Thymus (tissue), 11 donors: ENCODE measurements around the gene MAD2L2. TPM values are rescaled to one million over a fixed set of nuclear protein-coding genes. Genes with fewer than 3 reads are reported as not detected.
"Not testable (repeated sequence)": the region's sequence is repeated elsewhere in the genome, so short reads cannot be mapped to it uniquely, and the experiment has no call there.

Experiments used
- DNase-seq, 9 donors: peaks; one replicate each; pipeline ENCODE4 v3.0.0-alpha.2; 2013; ENCODE audit warnings: low spot score in 9 of 9, low read depth in 6 of 9, missing footprints in 1 of 9
- H3K27ac ChIP-seq, 2 donors: one replicate each; pipeline ENCODE4 v1.5.1; 2013; ENCODE audit warnings: control low read depth in 1 of 2, low read depth in 1 of 2, low read length in 1 of 2, mild to moderate bottlenecking in 1 of 2, moderate library complexity in 1 of 2
- H3K27me3 ChIP-seq, 2 donors: one replicate each; pipeline ENCODE4 v1.5.1; 2013; ENCODE audit warnings: low read length in 1 of 2; ENCODE audit not compliant: control insufficient read depth in 2 of 2, insufficient read depth in 1 of 2
- H3K36me3 ChIP-seq, 2 donors: one replicate each; pipeline ENCODE4 v1.5.1; 2013; ENCODE audit warnings: low read length in 1 of 2, mild to moderate bottlenecking in 1 of 2, moderate library complexity in 1 of 2; ENCODE audit not compliant: control insufficient read depth in 2 of 2, insufficient read depth in 2 of 2
- H3K4me1 ChIP-seq, 2 donors: one replicate each; pipeline ENCODE4 v1.5.1; 2013; ENCODE audit warnings: low read length in 2 of 2; ENCODE audit not compliant: control insufficient read depth in 2 of 2, insufficient read depth in 2 of 2
- H3K4me3 ChIP-seq, 2 donors: one replicate each; pipeline ENCODE4 v1.5.1; 2013; ENCODE audit warnings: low read length in 2 of 2, control low read depth in 1 of 2, mild to moderate bottlenecking in 1 of 2
- H3K9me3 ChIP-seq, 2 donors: one replicate each; pipeline ENCODE4 v1.5.1; 2013; ENCODE audit warnings: low read length in 1 of 2, mild to moderate bottlenecking in 1 of 2; ENCODE audit not compliant: control insufficient read depth in 2 of 2, insufficient read depth in 1 of 2
- WGBS: extraction: QIAGEN DNeasy Blood & Tissue Kit; methylation state at CpG from one replicate; pipeline ENCODE4 v1.1.7; 2013; 5-methylcytosine and 5-hydroxymethylcytosine counted together
- polyA plus RNA-seq: library from polyadenylated mRNA; stranded (reverse); fragments of 200-250 nt; gene quantifications from one replicate; pipeline ENCODE4 v1.2.3, GENCODE V29; 2013
- total RNA-seq: library from RNA; stranded (reverse); fragments of 120-200 nt; gene quantifications from one replicate; pipeline ENCODE4 v1.2.4, GENCODE V29; 2013
- donor health status: healthy.

MAD2L2 gene
- total and polyA plus RNA-seq, 2 donors: 49.6 to 61.6 TPM

GRCh38 chr1:11647333-11647732, 33.6 kb downstream of the MAD2L2 start:
- WGBS: 92% methylated on average over 7 of the region's 7 CpGs
- no peak for DNase-seq
- peaks cover 29 to 61% of the 10 kb centered on the region in 2 donors for H3K27me3 ChIP-seq

GRCh38 chr1:11646317-11646716, 34.6 kb downstream of the MAD2L2 start:
- no peak overlapping the region for H3K27ac ChIP-seq
- H3K4me3 ChIP-seq: no peak overlapping the region
- peaks cover 5% of the 10 kb centered on the region in 2 donors for H3K4me1 ChIP-seq
- DNase-seq: no peak
- peaks cover 24 to 50% of the 10 kb centered on the region in 2 donors for H3K27me3 ChIP-seq
- WGBS: 95% methylated on average over 9 of the region's 9 CpGs
- no peaks in the 10 kb centered on the region for H3K36me3 ChIP-seq
- H3K9me3 ChIP-seq: no peaks in the 10 kb centered on the region

More at GRCh38 chr1:11647333-11647732, 33.6 kb downstream of the MAD2L2 start:
- Histone ChIP-seq H3K27ac (no peak overlapping the region), H3K4me1 (peaks cover 5% of the 10 kb centered on the region in 2 donors), H3K4me3 (no peak overlapping the region), H3K9me3 (no peaks in the 10 kb centered on the region), H3K36me3 (no peaks in the 10 kb centered on the region)

- Histone ChIP-seq H3K9me3 (no peaks in the 10 kb centered on the region), H3K27me3 (peaks cover 19 to 45% of the 10 kb centered on the region in 2 donors), H3K27ac (no peak overlapping the region), H3K36me3 (no peaks in the 10 kb centered on the region), H3K4me3 (no peak overlapping the region), H3K4me1 (peaks cover 5% of the 10 kb centered on the region in 2 donors)
- 38% methylated on average over 8 of the region's 8 CpGs for WGBS
- DNase-seq: peak in 7 of 9 donors; percentile 50 to 80 (median 67)
Observed at GRCh38 chr1:11645670-11646265, 35.2 kb downstream of the MAD2L2 start.

GRCh38 chr1:11645270-11645669, 35.7 kb downstream of the MAD2L2 start:
- 95% methylated on average over 5 of the region's 5 CpGs for WGBS
- no peak overlapping the region for H3K4me3 ChIP-seq
- no peak overlapping the region for H3K27ac ChIP-seq
- H3K9me3 ChIP-seq: no peaks in the 10 kb centered on the region
- DNase-seq: no peak
- H3K4me1 ChIP-seq: peaks cover 3 to 4% of the 10 kb centered on the region in 2 donors
- no peaks in the 10 kb centered on the region for H3K36me3 ChIP-seq
- peaks cover 14 to 40% of the 10 kb centered on the region in 2 donors for H3K27me3 ChIP-seq

- Histone ChIP-seq H3K4me1 (no peaks in the 10 kb centered on the region), H3K36me3 (no peaks in the 10 kb centered on the region), H3K9me3 (no peaks in the 10 kb centered on the region), H3K27me3 (peaks cover 3 to 28% of the 10 kb centered on the region in 2 donors), H3K4me3 (no peak overlapping the region), H3K27ac (no peak overlapping the region)
- DNase-seq: no peak
- WGBS: 80% methylated on average over 5 of the region's 5 CpGs
Observed at GRCh38 chr1:11643782-11644181, 37.2 kb downstream of the MAD2L2 start.

GRCh38 chr1:11642418-11643017, 38.4 kb downstream of the MAD2L2 start:
- H3K9me3 ChIP-seq, H3K36me3 ChIP-seq, H3K4me1 ChIP-seq, H3K4me3 ChIP-seq, H3K27ac ChIP-seq: not testable (repeated sequence)
- peak in 7 of 9 donors; percentile 44 to 76 (median 54) for DNase-seq
- 60% methylated on average over 18 of the region's 18 CpGs for WGBS
- peaks cover 0 to 15% of the 10 kb centered on the region in 2 donors for H3K27me3 ChIP-seq

- no peak for DNase-seq
- Histone ChIP-seq H3K4me1 (no peaks in the 10 kb centered on the region), H3K36me3 (no peaks in the 10 kb centered on the region), H3K27me3 (peaks cover 0 to 9% of the 10 kb centered on the region in 2 donors), H3K4me3 (no peak overlapping the region), H3K27ac (no peak overlapping the region), H3K9me3 (no peaks in the 10 kb centered on the region)
- WGBS: 69% methylated on average over 5 of the region's 5 CpGs
Observed at GRCh38 chr1:11641776-11642305, 39.1 kb downstream of the MAD2L2 start.

GRCh38 chr1:11640944-11641343, 40.0 kb downstream of the MAD2L2 start:
- no peaks in the 10 kb centered on the region for H3K9me3 ChIP-seq
- 78% methylated on average over 6 of the region's 6 CpGs for WGBS
- H3K27me3 ChIP-seq: peaks cover 0 to 3% of the 10 kb centered on the region in 2 donors
- H3K27ac ChIP-seq: no peak overlapping the region
- DNase-seq: no peak
- no peak overlapping the region for H3K4me3 ChIP-seq
- H3K4me1 ChIP-seq: no peaks in the 10 kb centered on the region
- no peaks in the 10 kb centered on the region for H3K36me3 ChIP-seq

GRCh38 chr1:11640101-11640500, 40.8 kb downstream of the MAD2L2 start:
- WGBS: 87% methylated on average over 7 of the region's 7 CpGs
- no peak overlapping the region for H3K4me3 ChIP-seq
- DNase-seq: no peak
- H3K9me3 ChIP-seq: no peaks in the 10 kb centered on the region
- no peaks in the 10 kb centered on the region for H3K36me3 ChIP-seq
- H3K27me3 ChIP-seq: peaks cover 0 to 5% of the 10 kb centered on the region in 2 donors
- no peak overlapping the region for H3K27ac ChIP-seq
- H3K4me1 ChIP-seq: no peaks in the 10 kb centered on the region
